Measurements from ENCODE around the gene FBXO42. TPM values are rescaled to one million over a fixed set of nuclear protein-coding genes. Genes with fewer than 3 reads are reported as not detected.
A peak's percentile ranks its signal among the peaks of the same experiment; 100 is the strongest.
"Not testable (repeated sequence)": the region's sequence is repeated elsewhere in the genome, so short reads cannot be mapped to it uniquely, and the experiment has no call there.

FBXO42 gene
- total RNA-seq, 1 donor from 2014 or later, result 33.1 TPM

- no peak for DNase-seq (ENCODE audit: low spot score)
These were observed 20.4 kb upstream of the FBXO42 start for GRCh38 chr1:16372535-16373285.

- DNase-seq (ENCODE audit: low spot score), result no peak
These were observed 19.4 kb upstream of the FBXO42 start for GRCh38 chr1:16371725-16372124.

GRCh38 chr1:16369821-16370220 is 17.5 kb upstream of the FBXO42 start:
- no peak for DNase-seq (ENCODE audit: low spot score)

- DNase-seq (ENCODE audit: low spot score), result no peak
These were observed 15.9 kb upstream of the FBXO42 start for GRCh38 chr1:16367968-16368890.

GRCh38 chr1:16367258-16367967 is 15.1 kb upstream of the FBXO42 start:
- DNase-seq (ENCODE audit: low spot score), result peak; percentile 86

- DNase-seq (ENCODE audit: low spot score), result peak; percentile 98
These were observed 14.5 kb upstream of the FBXO42 start, which contains the start of gene SZRD1 for GRCh38 chr1:16366722-16367257. TSS of gene SZRD1 (plus strand) at chr1:16367242. CDS start at chr1:16367258, 16 bp downstream.

- DNase-seq (ENCODE audit: low spot score), result not testable (repeated sequence)
These were observed 12.8 kb upstream of the FBXO42 start for GRCh38 chr1:16365146-16365498.

- DNase-seq (ENCODE audit: low spot score), result no peak
These were observed 4.6 kb upstream of the FBXO42 start for GRCh38 chr1:16356867-16357266.

- no peak for DNase-seq (ENCODE audit: low spot score)
These were observed 2.3 kb upstream of the FBXO42 start for GRCh38 chr1:16354619-16355018.

GRCh38 chr1:16352842-16353535 is 709 bp upstream of the FBXO42 start:
- no peak for DNase-seq (ENCODE audit: low spot score)

- DNase-seq (ENCODE audit: low spot score), result no peak
These were observed 755 bp downstream of the FBXO42 start for GRCh38 chr1:16351456-16351993.

- no peak for DNase-seq (ENCODE audit: low spot score)
These were observed 2.4 kb downstream of the FBXO42 start for GRCh38 chr1:16349847-16350406.

GRCh38 chr1:16348414-16349182 is 3.7 kb downstream of the FBXO42 start:
- DNase-seq (ENCODE audit: low spot score), result no peak

- DNase-seq (ENCODE audit: low spot score), result not testable (repeated sequence)
These were observed 9.0 kb downstream of the FBXO42 start for GRCh38 chr1:16343276-16343675.

- DNase-seq (ENCODE audit: low spot score), result no peak
These were observed 9.8 kb downstream of the FBXO42 start for GRCh38 chr1:16342331-16343062.

GRCh38 chr1:16340673-16341072 is 11.6 kb downstream of the FBXO42 start:
- DNase-seq (ENCODE audit: low spot score), result no peak

- DNase-seq (ENCODE audit: low spot score), result no peak
These were observed 13.3 kb downstream of the FBXO42 start for GRCh38 chr1:16338961-16339360.

GRCh38 chr1:16334655-16335340 is 17.5 kb downstream of the FBXO42 start:
- no peak for DNase-seq (ENCODE audit: low spot score)
